T-helper 1 cell treated with Interleukin-12 subunit alpha and Interleukin-12 subunit beta and Interleukin-4 antibody, amounts not matched to agents 30 μg/mL and 1 μg/mL, for 36 hours (primary cell): Measurements from ENCODE around the gene ABCD1.

Experiments used
- H3K27ac Mint-ChIP-seq: one replicate; pipeline ENCODE4 v1.8.0; 2021; ENCODE audit warnings: mild to moderate bottlenecking, mixed read lengths
- H3K27me3 Mint-ChIP-seq: one replicate; pipeline ENCODE4 v1.8.0; 2021; ENCODE audit warnings: low read depth, mixed read lengths
- H3K36me3 Mint-ChIP-seq: one replicate; pipeline ENCODE4 v1.8.0; 2021; ENCODE audit warnings: low read depth, mixed read lengths
- H3K4me1 Mint-ChIP-seq: one replicate; pipeline ENCODE4 v1.8.0; 2021; ENCODE audit warnings: low read depth, mixed read lengths
- H3K4me3 Mint-ChIP-seq: one replicate; pipeline ENCODE4 v1.8.0; 2021; ENCODE audit warnings: mild to moderate bottlenecking, moderate library complexity, mixed read lengths
- H3K9me3 Mint-ChIP-seq: one replicate; pipeline ENCODE4 v1.8.0; 2021; ENCODE audit warnings: mixed read lengths

ABCD1 gene

GRCh38 chrX:153782871-153783270, 58.2 kb downstream of the ABCD1 start:
- H3K4me3 Mint-ChIP-seq, result no peak overlapping the region
- no peak overlapping the region for H3K27ac Mint-ChIP-seq
- no peaks in the 10 kb centered on the region for H3K36me3 Mint-ChIP-seq
- H3K4me1 Mint-ChIP-seq, result no peaks in the 10 kb centered on the region
- H3K9me3 Mint-ChIP-seq, result no peaks in the 10 kb centered on the region
- peaks cover 3% of the 10 kb centered on the region for H3K27me3 Mint-ChIP-seq

GRCh38 chrX:153783378-153784013, 58.8 kb downstream of the ABCD1 start:
- H3K27me3 Mint-ChIP-seq, result peaks cover 3% of the 10 kb centered on the region
- H3K4me1 Mint-ChIP-seq, result no peaks in the 10 kb centered on the region
- H3K4me3 Mint-ChIP-seq, result no peak overlapping the region
- no peaks in the 10 kb centered on the region for H3K9me3 Mint-ChIP-seq
- H3K27ac Mint-ChIP-seq, result no peak overlapping the region
- H3K36me3 Mint-ChIP-seq, result no peaks in the 10 kb centered on the region

DNA sequence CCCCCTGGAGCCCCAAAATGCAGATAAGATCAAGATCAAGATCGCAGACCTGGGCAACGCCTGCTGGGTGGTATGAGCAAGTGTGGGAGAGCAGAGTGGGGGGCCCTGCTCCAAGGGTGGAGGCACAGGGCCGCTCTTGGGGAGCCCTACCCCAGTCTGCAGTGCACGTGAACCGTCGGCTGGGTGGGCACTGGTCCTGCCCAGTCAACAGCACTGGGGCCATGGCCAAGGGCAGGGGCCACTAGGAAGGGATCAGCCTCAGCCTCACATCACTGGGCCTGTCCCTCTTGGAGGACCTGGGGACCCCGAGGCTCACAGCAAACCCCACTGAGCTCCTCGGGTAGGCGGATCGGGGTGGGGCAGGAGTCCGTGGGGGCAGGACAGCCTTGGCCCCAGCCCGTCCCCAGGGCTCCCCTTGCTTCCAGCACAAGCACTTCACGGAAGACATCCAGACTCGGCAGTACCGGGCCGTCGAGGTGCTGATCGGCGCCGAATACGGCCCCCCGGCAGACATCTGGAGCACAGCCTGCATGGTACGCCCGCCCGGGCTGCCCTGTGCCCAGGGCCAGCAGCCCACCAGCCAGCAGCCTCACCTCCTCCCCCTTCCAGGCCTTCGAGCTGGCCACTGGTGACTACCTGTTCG, 59.8 kb downstream of the ABCD1 start:
- Mint-ChIP-seq H3K27ac (no peak overlapping the region), H3K27me3 (peaks cover 3% of the 10 kb centered on the region), H3K36me3 (no peaks in the 10 kb centered on the region), H3K4me3 (no peak overlapping the region), H3K9me3 (no peaks in the 10 kb centered on the region), H3K4me1 (no peaks in the 10 kb centered on the region)

DNA sequence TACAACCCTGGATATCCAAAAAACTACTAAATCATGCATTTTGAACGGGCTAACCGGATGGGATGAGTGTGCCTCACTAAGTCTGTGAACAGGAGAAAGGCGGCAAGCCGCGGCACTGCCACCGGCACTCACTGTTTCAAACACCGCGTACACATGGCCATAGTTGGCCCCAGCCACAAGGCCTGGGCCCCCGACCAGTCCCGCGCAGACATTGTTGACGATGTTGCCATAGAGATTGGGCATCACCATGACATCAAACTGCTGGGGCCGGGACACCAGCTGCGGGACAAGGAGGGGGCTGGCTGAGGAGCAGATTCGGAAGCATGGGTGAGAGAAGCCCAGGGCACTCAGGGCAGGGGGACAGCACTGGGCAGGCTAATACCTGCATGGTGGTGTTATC, 62.0 kb downstream of the ABCD1 start:
- Mint-ChIP-seq H3K36me3 (peaks cover 1% of the 10 kb centered on the region), H3K9me3 (no peaks in the 10 kb centered on the region), H3K4me3 (no peak overlapping the region), H3K4me1 (no peaks in the 10 kb centered on the region), H3K27ac (no peak overlapping the region), H3K27me3 (no peaks in the 10 kb centered on the region)

GRCh38 chrX:153789654-153790053, 65.0 kb downstream of the ABCD1 start:
- Mint-ChIP-seq H3K36me3 (peaks cover 6% of the 10 kb centered on the region), H3K4me1 (peaks cover 7% of the 10 kb centered on the region)

GRCh38 chrX:153791104-153791852, 66.6 kb downstream of the ABCD1 start:
- H3K36me3 Mint-ChIP-seq, result peaks cover 8% of the 10 kb centered on the region
- H3K4me3 Mint-ChIP-seq, result no peak overlapping the region
- H3K27ac Mint-ChIP-seq, result no peak overlapping the region
- H3K27me3 Mint-ChIP-seq, result no peaks in the 10 kb centered on the region
- peaks cover 11% of the 10 kb centered on the region for H3K4me1 Mint-ChIP-seq
- no peaks in the 10 kb centered on the region for H3K9me3 Mint-ChIP-seq

More at GRCh38 chrX:153789654-153790053, 65.0 kb downstream of the ABCD1 start:
- H3K27me3 Mint-ChIP-seq, result no peaks in the 10 kb centered on the region
- H3K27ac Mint-ChIP-seq, result no peak overlapping the region
- H3K9me3 Mint-ChIP-seq, result no peaks in the 10 kb centered on the region
- no peak overlapping the region for H3K4me3 Mint-ChIP-seq

DNA sequence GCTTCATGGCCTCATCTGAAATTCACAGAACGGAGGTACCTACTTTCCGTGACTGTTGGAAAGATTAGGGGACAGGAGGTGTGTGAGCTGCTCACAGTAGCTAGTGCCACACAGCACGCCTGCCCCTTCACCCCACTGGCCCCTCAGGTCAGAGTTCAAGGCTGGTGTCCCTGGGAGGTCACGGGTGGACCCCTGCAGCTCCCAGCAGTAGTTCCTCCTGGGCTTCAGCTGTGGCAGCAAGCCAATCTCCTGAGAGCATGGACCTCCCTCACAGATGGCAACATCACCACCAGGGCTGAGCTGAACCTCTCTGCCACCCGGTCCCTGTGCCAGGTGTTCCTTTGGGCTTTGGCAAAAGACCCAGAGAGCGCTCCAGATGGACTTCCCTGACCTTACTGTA, 67.7 kb downstream of the ABCD1 start:
- H3K4me3 Mint-ChIP-seq, result no peak overlapping the region

DNA sequence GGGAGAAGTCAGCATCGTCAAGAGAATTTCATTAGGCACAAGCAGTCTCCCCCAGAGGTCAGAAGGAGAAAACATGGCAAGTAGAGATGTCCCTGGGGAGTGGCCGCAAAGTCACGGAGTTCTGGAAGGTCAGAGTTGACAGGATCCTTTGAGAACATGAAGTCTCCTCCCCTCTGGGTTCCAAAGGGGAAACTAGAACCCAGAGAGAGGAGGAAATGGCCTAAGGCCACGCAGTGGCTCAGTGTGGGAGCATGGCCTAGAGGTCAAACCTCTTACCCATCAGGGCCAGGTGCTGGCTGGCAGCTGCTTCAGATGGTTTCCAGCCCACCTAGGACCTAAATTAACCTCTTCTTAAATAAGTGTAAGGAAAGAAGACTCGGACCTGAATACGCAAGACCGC, 68.6 kb downstream of the ABCD1 start:
- Mint-ChIP-seq H3K9me3 (no peaks in the 10 kb centered on the region), H3K4me1 (peaks cover 12% of the 10 kb centered on the region), H3K4me3 (peak overlapping the region; percentile 98), H3K27ac (peak overlapping the region; percentile 90), H3K36me3 (peaks cover 10% of the 10 kb centered on the region), H3K27me3 (no peaks in the 10 kb centered on the region)

More for the DNA sequence above, 67.7 kb downstream of the ABCD1 start:
- Mint-ChIP-seq H3K4me1 (peaks cover 12% of the 10 kb centered on the region), H3K36me3 (peaks cover 8% of the 10 kb centered on the region), H3K9me3 (no peaks in the 10 kb centered on the region), H3K27me3 (no peaks in the 10 kb centered on the region), H3K27ac (no peak overlapping the region)
